Cerebellar cortex (tissue), 1 donor: Measurements from ENCODE around the gene AKNA.

Source experiments
- DNase-seq: peaks from one replicate; pipeline ENCODE4 v3.0.0-alpha.2; 2015; ENCODE audit warnings: low spot score

The AKNA gene

GRCh38 chr9:114285166-114285867 lies 102.5 kb downstream of the AKNA start:
- DNase-seq = no peak

- no peak for DNase-seq
Observed at GRCh38 chr9:114284316-114285060, 103.3 kb downstream of the AKNA start.
